ENCODE data around the gene SLC35F1.
A peak's percentile ranks its signal among the peaks of the same experiment; 100 is the strongest.

The SLC35F1 gene

GRCh38 chr6:117971637-117972036 lies 64.6 kb downstream of the SLC35F1 start (continued):
- no peak for TF ChIP-seq POU6F1 (CRISPR knock-in tag; IDR thresholded peaks at IDR 0.05; ENCODE audit: borderline replicate concordance, low read depth)

- no peak for ATAC-seq
- TF ChIP-seq, protein P1, sequence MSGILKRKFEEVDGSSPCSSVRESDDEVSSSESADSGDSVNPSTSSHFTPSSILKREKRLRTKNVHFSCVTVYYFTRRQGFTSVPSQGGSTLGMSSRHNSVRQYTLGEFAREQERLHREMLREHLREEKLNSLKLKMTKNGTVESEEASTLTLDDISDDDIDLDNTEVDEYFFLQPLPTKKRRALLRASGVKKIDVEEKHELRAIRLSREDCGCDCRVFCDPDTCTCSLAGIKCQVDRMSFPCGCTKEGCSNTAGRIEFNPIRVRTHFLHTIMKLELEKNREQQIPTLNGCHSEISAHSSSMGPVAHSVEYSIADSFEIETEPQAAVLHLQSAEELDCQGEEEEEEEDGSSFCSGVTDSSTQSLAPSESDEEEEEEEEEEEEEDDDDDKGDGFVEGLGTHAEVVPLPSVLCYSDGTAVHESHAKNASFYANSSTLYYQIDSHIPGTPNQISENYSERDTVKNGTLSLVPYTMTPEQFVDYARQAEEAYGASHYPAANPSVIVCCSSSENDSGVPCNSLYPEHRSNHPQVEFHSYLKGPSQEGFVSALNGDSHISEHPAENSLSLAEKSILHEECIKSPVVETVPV (CRISPR knock-in tag; IDR thresholded peaks at IDR 0.05): no peak
- TF ChIP-seq GLIS3 (CRISPR knock-in tag; IDR thresholded peaks at IDR 0.05) (no peak), ZNF70 (CRISPR knock-in tag; IDR thresholded peaks at IDR 0.05) (no peak), PPARA (CRISPR knock-in tag; IDR thresholded peaks at IDR 0.05; ENCODE audit: borderline replicate concordance) (no peak), RARB (CRISPR knock-in tag; IDR thresholded peaks at IDR 0.05) (no peak), ZFP30 (CRISPR knock-in tag; IDR thresholded peaks at IDR 0.05) (no peak), ZFP3 (CRISPR knock-in tag; IDR thresholded peaks at IDR 0.05) (no peak), OSR1 (CRISPR knock-in tag; IDR thresholded peaks at IDR 0.05) (no peak), ZNF8 (CRISPR knock-in tag; IDR thresholded peaks at IDR 0.05) (no peak), ARNTL (CRISPR knock-in tag; IDR thresholded peaks at IDR 0.05; ENCODE audit: borderline replicate concordance, low read depth) (no peak), ISL1 (CRISPR knock-in tag; IDR thresholded peaks at IDR 0.05) (no peak), BACH2 (CRISPR knock-in tag; IDR thresholded peaks at IDR 0.05; ENCODE audit: borderline replicate concordance) (no peak), POU6F1 (CRISPR knock-in tag; IDR thresholded peaks at IDR 0.05; ENCODE audit: borderline replicate concordance, low read depth) (no peak)
- TF ChIP-seq, protein P2, sequence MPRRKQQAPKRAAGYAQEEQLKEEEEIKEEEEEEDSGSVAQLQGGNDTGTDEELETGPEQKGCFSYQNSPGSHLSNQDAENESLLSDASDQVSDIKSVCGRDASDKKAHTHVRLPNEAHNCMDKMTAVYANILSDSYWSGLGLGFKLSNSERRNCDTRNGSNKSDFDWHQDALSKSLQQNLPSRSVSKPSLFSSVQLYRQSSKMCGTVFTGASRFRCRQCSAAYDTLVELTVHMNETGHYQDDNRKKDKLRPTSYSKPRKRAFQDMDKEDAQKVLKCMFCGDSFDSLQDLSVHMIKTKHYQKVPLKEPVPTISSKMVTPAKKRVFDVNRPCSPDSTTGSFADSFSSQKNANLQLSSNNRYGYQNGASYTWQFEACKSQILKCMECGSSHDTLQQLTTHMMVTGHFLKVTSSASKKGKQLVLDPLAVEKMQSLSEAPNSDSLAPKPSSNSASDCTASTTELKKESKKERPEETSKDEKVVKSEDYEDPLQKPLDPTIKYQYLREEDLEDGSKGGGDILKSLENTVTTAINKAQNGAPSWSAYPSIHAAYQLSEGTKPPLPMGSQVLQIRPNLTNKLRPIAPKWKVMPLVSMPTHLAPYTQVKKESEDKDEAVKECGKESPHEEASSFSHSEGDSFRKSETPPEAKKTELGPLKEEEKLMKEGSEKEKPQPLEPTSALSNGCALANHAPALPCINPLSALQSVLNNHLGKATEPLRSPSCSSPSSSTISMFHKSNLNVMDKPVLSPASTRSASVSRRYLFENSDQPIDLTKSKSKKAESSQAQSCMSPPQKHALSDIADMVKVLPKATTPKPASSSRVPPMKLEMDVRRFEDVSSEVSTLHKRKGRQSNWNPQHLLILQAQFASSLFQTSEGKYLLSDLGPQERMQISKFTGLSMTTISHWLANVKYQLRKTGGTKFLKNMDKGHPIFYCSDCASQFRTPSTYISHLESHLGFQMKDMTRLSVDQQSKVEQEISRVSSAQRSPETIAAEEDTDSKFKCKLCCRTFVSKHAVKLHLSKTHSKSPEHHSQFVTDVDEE (CRISPR knock-in tag; IDR thresholded peaks at IDR 0.05): no peak
Measured at GRCh38 chr6:117974914-117975627, 68.0 kb downstream of the SLC35F1 start.

- peak; percentile 75 for ATAC-seq
- TF ChIP-seq ISL1 (CRISPR knock-in tag; IDR thresholded peaks at IDR 0.05) (no peak), POU6F1 (CRISPR knock-in tag; IDR thresholded peaks at IDR 0.05; ENCODE audit: borderline replicate concordance, low read depth) (no peak), PPARA (CRISPR knock-in tag; IDR thresholded peaks at IDR 0.05; ENCODE audit: borderline replicate concordance) (no peak), GLIS3 (CRISPR knock-in tag; IDR thresholded peaks at IDR 0.05) (no peak), CSDC2 (CRISPR knock-in tag; IDR thresholded peaks at IDR 0.05) (no peak), ZFP3 (CRISPR knock-in tag; IDR thresholded peaks at IDR 0.05) (no peak), TOX (CRISPR knock-in tag; IDR thresholded peaks at IDR 0.05; ENCODE audit: borderline replicate concordance) (no peak), OSR1 (CRISPR knock-in tag; IDR thresholded peaks at IDR 0.05) (no peak), ZNF565 (CRISPR knock-in tag; conservative IDR thresholded peaks at IDR 0.05; ENCODE audit: low read depth) (no peak), ZFP30 (CRISPR knock-in tag; IDR thresholded peaks at IDR 0.05) (no peak), BACH2 (CRISPR knock-in tag; IDR thresholded peaks at IDR 0.05; ENCODE audit: borderline replicate concordance) (no peak), ZC3H10 (CRISPR knock-in tag; IDR thresholded peaks at IDR 0.05) (no peak), TCF4 (CRISPR knock-in tag; IDR thresholded peaks at IDR 0.05; ENCODE audit: borderline replicate concordance) (no peak), ARNTL (CRISPR knock-in tag; IDR thresholded peaks at IDR 0.05; ENCODE audit: borderline replicate concordance, low read depth) (no peak), ZNF8 (CRISPR knock-in tag; IDR thresholded peaks at IDR 0.05) (no peak), SNAI2 (CRISPR knock-in tag; IDR thresholded peaks at IDR 0.05) (no peak)
- TF ChIP-seq, protein P3, sequence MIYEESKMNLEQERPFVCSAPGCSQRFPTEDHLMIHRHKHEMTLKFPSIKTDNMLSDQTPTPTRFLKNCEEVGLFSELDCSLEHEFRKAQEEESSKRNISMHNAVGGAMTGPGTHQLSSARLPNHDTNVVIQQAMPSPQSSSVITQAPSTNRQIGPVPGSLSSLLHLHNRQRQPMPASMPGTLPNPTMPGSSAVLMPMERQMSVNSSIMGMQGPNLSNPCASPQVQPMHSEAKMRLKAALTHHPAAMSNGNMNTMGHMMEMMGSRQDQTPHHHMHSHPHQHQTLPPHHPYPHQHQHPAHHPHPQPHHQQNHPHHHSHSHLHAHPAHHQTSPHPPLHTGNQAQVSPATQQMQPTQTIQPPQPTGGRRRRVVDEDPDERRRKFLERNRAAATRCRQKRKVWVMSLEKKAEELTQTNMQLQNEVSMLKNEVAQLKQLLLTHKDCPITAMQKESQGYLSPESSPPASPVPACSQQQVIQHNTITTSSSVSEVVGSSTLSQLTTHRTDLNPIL (CRISPR knock-in tag; IDR thresholded peaks at IDR 0.05; ENCODE audit: low read depth): no peak
- TF ChIP-seq, protein P2 (CRISPR knock-in tag; IDR thresholded peaks at IDR 0.05): no peak
Measured at GRCh38 chr6:117976030-117976651, 69.1 kb downstream of the SLC35F1 start.
